Esophagus muscularis mucosa (tissue), 4 donors: ENCODE data around the gene ZNF174. TPM values are rescaled to one million over a fixed set of nuclear protein-coding genes. Genes with fewer than 3 reads are reported as not detected.

ENCODE experiments used
- DNase-seq: peaks from one replicate; pipeline ENCODE4 v3.0.0-alpha.2; 2017; ENCODE audit errors: extremely low spot score
- H3K27ac ChIP-seq, 4 donors: fragments of 200-600 bp; sonication (generic); replicated peaks in 1 of 4; 1 replicate in 3 of 4; 2 replicates in 1 of 4; pipeline ENCODE4 v1.5.1; 2016 to 2019; ENCODE audit warnings: mild to moderate bottlenecking in 1 of 4
- H3K27me3 ChIP-seq, 4 donors: fragments of 200-600 bp; sonication (generic); one replicate each; pipeline versions ENCODE4 v1.5.1 to v1.6.0; 2016 to 2019
- H3K36me3 ChIP-seq, 4 donors: fragments of 200-600 bp; sonication (generic); one replicate each; pipeline ENCODE4 v1.5.1; 2016 to 2019
- H3K4me1 ChIP-seq, 4 donors: fragments of 200-600 bp; sonication (generic); one replicate each; pipeline ENCODE4 v1.5.1; 2016 to 2019
- H3K4me3 ChIP-seq, 4 donors: fragments of 200-600 bp; sonication (generic); 1 replicate in 2 of 4; 2 replicates in 2 of 4; pipeline ENCODE4 v1.5.1; 2016 to 2019; ENCODE audit warnings: mild to moderate bottlenecking in 4 of 4, moderate library complexity in 1 of 4
- H3K9me3 ChIP-seq, 4 donors: fragments of 200-600 bp; sonication (generic); 1 replicate in 3 of 4; 2 replicates in 1 of 4; pipeline ENCODE4 v1.5.1; 2016 to 2019
- EP300 ChIP-seq: sonication (generic); formaldehyde crosslinking; IDR thresholded peaks from one replicate; pipeline ENCODE4 v1.6.1; 2017; ENCODE audit warnings: antibody characterized with exemption
- POLR2A ChIP-seq: fragments of 450-650 bp; IDR thresholded peaks from one replicate; pipeline ENCODE4 v1.6.1; 2017; ENCODE audit warnings: antibody characterized with exemption, moderate library complexity, mild to moderate bottlenecking, low read depth
- POLR2AphosphoS5 ChIP-seq, 2 donors: sonication (generic); formaldehyde crosslinking; IDR thresholded peaks; one replicate each; pipeline ENCODE4 v1.6.1; 2017; ENCODE audit warnings: antibody characterized with exemption in 2 of 2
- WGBS: methylation state at CpG from one replicate; pipeline ENCODE4 v1.1.5; 2018; 5-methylcytosine and 5-hydroxymethylcytosine counted together
- intact Hi-C: fragments of 100-400 bp; cut with DNase I; formaldehyde crosslinking; loops from one replicate; pipeline ENCODE4 v1.15.1; 2023
- total RNA-seq, 4 donors: library from RNA; depleted of rRNA; stranded (reverse); fragments of >200 nt; gene quantifications; one replicate each; pipeline versions ENCODE4 v1.1.0 to v1.2.1, GENCODE V29; 2016
- TF ChIP-seq, protein P1 (sequence below), 3 experiments: fragments of 200-600 bp in 2 of 3; fragments of 450-650 bp in 1 of 3; sonication (generic) in 2 of 3; IDR thresholded peaks; one replicate each; pipeline ENCODE4 v1.5.1; 2017 to 2019; ENCODE audit warnings: antibody characterized with exemption in 3 of 3, mild to moderate bottlenecking in 2 of 3, moderate library complexity in 1 of 3

Gene ZNF174
- total RNA-seq, 4 donors from 2014 or later = 8.9 to 23.2 (median 16.4) TPM

DNA sequence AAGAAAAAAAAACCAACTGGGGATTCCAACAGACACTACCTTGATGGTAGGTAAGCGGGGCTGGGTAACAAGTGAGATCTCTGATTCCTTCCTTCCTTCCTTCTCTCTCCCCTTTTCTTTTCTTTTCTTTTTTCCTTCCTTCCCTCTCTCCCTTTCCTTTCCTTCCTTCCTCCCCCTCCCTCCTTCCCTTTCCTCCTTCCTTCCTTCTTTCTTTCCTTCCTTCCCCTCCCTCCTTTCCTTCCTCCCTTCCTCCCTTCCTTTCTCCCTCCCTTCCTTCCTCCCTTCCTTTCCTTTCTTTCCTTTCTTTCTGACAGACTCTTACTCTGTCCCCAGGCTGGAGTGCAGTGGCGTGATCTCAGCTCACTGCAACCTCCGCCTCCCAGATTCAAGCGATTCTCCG, 25.3 kb upstream of the ZNF174 start:
- peaks cover 0 to 16% (median 0%) of the 10 kb centered on the region in 4 donors for H3K36me3 ChIP-seq
- no peak for TF ChIP-seq EP300
- TF ChIP-seq, protein P1, sequence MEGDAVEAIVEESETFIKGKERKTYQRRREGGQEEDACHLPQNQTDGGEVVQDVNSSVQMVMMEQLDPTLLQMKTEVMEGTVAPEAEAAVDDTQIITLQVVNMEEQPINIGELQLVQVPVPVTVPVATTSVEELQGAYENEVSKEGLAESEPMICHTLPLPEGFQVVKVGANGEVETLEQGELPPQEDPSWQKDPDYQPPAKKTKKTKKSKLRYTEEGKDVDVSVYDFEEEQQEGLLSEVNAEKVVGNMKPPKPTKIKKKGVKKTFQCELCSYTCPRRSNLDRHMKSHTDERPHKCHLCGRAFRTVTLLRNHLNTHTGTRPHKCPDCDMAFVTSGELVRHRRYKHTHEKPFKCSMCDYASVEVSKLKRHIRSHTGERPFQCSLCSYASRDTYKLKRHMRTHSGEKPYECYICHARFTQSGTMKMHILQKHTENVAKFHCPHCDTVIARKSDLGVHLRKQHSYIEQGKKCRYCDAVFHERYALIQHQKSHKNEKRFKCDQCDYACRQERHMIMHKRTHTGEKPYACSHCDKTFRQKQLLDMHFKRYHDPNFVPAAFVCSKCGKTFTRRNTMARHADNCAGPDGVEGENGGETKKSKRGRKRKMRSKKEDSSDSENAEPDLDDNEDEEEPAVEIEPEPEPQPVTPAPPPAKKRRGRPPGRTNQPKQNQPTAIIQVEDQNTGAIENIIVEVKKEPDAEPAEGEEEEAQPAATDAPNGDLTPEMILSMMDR (IDR thresholded peaks at IDR 0.05) = no peak
- no peak for TF ChIP-seq POLR2A
- TF ChIP-seq POLR2AphosphoS5 (IDR thresholded peaks at IDR 0.05) = no peak
- H3K27me3 ChIP-seq = no peaks in the 10 kb centered on the region
- no peaks in the 10 kb centered on the region for H3K4me1 ChIP-seq
- no peak overlapping the region for H3K27ac ChIP-seq
- peaks cover 6 to 86% (median 73%) of the 10 kb centered on the region in 4 donors for H3K9me3 ChIP-seq
- intact Hi-C loops = no loop called here
- DNase-seq = no peak
- no peak overlapping the region for H3K4me3 ChIP-seq
- WGBS = 94% methylated on average over 5 of the region's 5 CpGs

DNA sequence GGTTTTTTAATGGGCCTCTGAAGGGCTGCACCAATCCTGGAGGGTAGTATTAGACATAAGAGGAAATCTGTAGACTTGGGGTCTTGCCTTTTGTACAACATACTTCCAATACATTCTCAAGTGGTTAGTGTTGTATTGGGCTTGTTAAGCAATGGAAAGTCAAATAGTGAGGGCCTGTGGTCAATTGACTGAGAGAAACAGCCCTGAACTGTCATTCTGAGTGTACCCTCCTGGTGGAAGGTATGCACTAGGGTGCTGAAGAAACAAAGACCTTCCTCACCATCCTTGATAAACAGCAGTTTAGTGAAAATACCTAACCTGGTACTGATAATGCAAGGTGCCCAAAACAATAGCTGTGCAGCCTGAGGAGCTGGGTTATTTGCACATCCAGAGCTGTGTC, 23.1 kb upstream of the ZNF174 start:
- no peak for DNase-seq
- Histone ChIP-seq H3K36me3 (peaks cover 11 to 38% (median 15%) of the 10 kb centered on the region in 4 donors), H3K27me3 (no peaks in the 10 kb centered on the region), H3K4me3 (no peak overlapping the region), H3K4me1 (no peaks in the 10 kb centered on the region), H3K9me3 (peaks cover 14 to 100% (median 93%) of the 10 kb centered on the region in 4 donors), H3K27ac (no peak overlapping the region)
- intact Hi-C loops = no loop called here
- TF ChIP-seq POLR2AphosphoS5 (IDR thresholded peaks at IDR 0.05) = no peak

DNA sequence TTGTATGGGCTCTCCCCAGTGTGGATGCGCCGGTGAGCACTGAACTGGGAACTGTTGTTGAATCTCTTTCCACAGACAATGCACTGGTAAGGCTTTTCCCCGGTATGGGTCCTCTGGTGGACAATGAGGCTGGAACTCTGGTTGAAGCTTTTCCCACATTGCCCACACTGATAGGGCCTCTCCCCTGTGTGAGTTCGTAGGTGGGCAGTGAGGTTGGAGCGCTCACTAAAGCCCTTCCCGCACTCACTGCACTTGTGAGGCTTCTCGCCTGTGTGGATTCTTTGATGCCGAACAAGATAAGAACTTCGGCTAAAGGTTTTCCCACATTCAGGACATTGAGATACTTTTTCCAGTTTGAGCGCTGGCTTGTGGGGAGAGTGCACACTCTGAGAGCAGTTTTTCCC, 18.0 kb upstream of the ZNF174 start:
- peaks cover 47 to 73% (median 54%) of the 10 kb centered on the region in 4 donors for H3K36me3 ChIP-seq
- no peak for DNase-seq
- WGBS = 97% methylated on average over 7 of the region's 10 CpGs
- H3K4me3 ChIP-seq = peak overlapping the region in 1 of 4 donors; percentile 7
- H3K9me3 ChIP-seq = peaks cover 23 to 92% (median 91%) of the 10 kb centered on the region in 4 donors
- no peak overlapping the region for H3K27ac ChIP-seq
- TF ChIP-seq, protein P1 (IDR thresholded peaks at IDR 0.05) = no peak
- TF ChIP-seq POLR2AphosphoS5 (IDR thresholded peaks at IDR 0.05) (no peak), EP300 (no peak), POLR2A (no peak)
- intact Hi-C loops = no loop called here
- no peaks in the 10 kb centered on the region for H3K27me3 ChIP-seq
- H3K4me1 ChIP-seq = no peaks in the 10 kb centered on the region

DNA sequence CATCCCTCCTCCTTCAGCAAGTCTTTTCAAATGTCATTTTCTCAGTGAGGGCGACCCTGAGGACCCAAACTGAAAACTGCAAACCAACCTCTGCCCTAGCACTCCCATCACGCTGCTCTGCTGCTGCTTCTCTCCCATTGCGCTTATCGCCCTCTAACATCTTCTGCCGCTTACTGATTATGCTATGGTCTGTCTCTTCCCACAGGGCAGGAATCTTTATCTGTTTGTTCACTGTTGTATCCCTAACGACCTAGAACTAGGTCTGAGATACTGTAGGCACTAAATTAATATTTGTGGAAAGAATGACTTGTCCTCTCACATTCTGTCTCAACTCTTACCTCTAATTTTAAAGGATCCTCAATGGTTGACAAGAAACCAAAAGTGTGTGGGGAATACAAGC, 12.7 kb upstream of the ZNF174 start:
- H3K27ac ChIP-seq = no peak overlapping the region
- no peak for DNase-seq
- no peak overlapping the region for H3K4me3 ChIP-seq
- TF ChIP-seq POLR2AphosphoS5 (IDR thresholded peaks at IDR 0.05) (no peak), POLR2A (no peak), EP300 (no peak)
- TF ChIP-seq, protein P1 (IDR thresholded peaks at IDR 0.05) = no peak
- peaks cover 78 to 86% (median 82%) of the 10 kb centered on the region in 4 donors for H3K36me3 ChIP-seq
- 98% methylated on average over 6 of the region's 6 CpGs for WGBS
- H3K27me3 ChIP-seq = no peaks in the 10 kb centered on the region
- intact Hi-C loops = no loop called here
- peaks cover 14 to 89% (median 87%) of the 10 kb centered on the region in 4 donors for H3K9me3 ChIP-seq
- no peaks in the 10 kb centered on the region for H3K4me1 ChIP-seq

DNA sequence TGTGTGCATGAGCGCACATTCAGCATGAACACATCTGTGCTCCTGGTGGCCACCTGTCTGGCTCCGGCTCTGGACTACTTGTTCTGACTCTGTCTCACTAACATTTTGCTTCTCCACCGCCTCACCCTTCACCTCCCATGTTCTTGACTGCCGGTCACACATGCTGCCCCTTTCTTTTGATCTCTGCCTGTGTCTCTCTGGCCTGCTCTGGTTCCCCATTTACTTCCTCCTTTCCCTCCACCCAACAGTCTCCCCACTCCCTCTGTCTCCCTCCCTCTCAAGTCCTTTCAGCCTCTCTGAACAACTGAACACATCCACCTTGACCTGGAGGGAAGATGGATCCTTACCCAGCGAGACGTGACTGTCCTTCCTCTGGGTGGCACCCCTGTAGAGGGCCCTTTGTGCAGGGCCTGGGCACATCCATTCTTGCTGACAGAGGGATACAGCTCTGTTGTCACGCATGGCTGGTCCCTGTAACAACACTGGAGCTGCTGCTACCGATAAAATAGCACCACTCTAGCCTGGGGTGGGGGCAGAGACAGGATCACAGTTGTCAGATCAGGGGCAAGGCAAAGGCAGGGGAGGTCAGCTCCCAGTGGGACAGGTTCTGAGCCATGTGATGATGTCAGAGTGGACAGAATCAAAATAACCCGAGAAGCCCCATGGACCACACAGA, 11.2 kb upstream of the ZNF174 start:
- peaks cover 77 to 86% (median 82%) of the 10 kb centered on the region in 4 donors for H3K36me3 ChIP-seq
- intact Hi-C loops = no loop called here

More for the DNA sequence above, 11.2 kb upstream of the ZNF174 start:
- 88% methylated on average over 9 of the region's 9 CpGs for WGBS
- Histone ChIP-seq H3K4me3 (no peak overlapping the region), H3K4me1 (no peaks in the 10 kb centered on the region), H3K27ac (no peak overlapping the region), H3K27me3 (no peaks in the 10 kb centered on the region), H3K9me3 (peaks cover 6 to 89% (median 85%) of the 10 kb centered on the region in 4 donors)
- no peak for DNase-seq
- TF ChIP-seq EP300 (no peak), POLR2AphosphoS5 (IDR thresholded peaks at IDR 0.05) (no peak), POLR2A (no peak)
